GM19452 (cell line): ENCODE data around the gene AFTPH.
A peak's percentile ranks its signal among the peaks of the same experiment; 100 is the strongest.

Source experiments
- ATAC-seq: cut with Tn5 transposase; IDR thresholded peaks from one replicate; pipeline ENCODE4 v1.9.1; 2021; ENCODE audit not compliant: unreplicated experiment

Gene AFTPH

GRCh38 chr2:64540615-64541014 lies 16.5 kb downstream of the AFTPH start:
- no peak for ATAC-seq

- ATAC-seq, result no peak
These were observed 17.4 kb downstream of the AFTPH start for GRCh38 chr2:64541547-64541946.

- no peak for ATAC-seq
These were observed 18.2 kb downstream of the AFTPH start for GRCh38 chr2:64542071-64543007.

GRCh38 chr2:64543008-64543697 lies 19.0 kb downstream of the AFTPH start:
- no peak for ATAC-seq

- no peak for ATAC-seq
These were observed 24.6 kb downstream of the AFTPH start for GRCh38 chr2:64548761-64549160.

DNA sequence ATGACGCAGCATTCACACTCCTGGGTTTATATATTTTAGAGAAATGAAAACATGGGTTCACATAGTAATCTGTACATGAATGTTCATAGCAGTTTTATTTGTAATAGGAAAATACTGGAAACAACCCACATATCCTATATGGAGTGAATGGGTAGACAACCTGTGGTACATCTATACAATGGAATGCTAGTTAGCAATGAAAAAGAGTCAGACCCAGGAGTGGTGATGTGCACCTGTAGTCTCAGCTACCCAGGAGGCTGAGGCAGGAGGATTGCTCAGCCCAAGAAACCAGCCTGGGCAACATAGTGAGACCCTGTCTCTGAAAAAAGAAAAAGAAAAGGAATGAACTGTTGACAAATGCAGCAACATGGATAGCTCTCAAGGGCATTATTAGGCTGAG lies 25.9 kb downstream of the AFTPH start:
- ATAC-seq, result no peak

- no peak for ATAC-seq
These were observed 27.7 kb downstream of the AFTPH start for GRCh38 chr2:64551851-64552250.

DNA sequence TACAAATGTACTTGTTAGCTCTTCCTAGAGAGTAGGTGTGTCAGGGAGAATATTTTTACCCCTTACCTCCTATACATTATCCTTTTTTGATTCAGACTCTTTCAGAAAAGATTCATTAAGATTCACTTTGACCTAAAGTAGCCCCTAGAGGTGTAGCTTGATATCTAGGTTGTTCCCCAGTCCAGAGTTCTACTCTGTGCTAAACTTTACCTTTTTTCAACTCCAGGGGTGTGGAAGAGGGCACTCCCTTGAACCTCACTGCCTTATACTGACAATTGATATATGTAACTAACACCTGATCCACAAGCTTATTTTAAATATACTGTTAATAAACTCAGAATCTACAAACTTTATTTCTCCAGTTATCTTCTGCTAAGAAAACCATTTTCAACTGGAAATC lies 30.0 kb downstream of the AFTPH start:
- ATAC-seq, result no peak

DNA sequence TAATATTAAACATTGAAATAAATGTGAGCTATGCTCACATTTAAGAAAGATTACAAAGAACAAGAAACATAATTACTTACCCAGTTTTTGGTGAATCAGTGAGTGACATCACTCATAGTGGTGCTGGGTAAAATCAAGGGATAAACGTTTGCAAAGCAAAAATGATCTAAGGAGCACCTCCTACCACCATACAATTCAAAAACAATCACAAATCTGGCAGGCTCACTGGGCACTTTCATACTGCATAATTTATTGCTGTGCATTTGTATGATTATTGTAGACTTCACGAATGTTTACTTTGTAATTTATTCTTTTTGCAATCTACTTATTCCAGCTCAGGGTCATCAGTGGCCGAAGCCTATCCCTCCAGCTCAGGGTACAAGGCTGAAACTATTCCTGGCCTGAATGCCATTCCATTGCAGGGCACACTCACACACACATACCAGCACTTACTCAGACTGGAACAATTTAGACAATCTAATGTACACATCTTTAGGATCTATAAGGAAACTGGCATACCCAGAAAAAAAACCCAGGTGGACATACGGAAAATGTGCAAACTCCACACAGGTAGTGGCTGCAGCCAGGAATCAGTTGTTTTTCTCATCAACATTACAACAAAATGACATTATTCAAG lies 34.4 kb downstream of the AFTPH start:
- ATAC-seq, result no peak

GRCh38 chr2:64562148-64562784 lies 38.1 kb downstream of the AFTPH start:
- no peak for ATAC-seq

- ATAC-seq, result no peak
These were observed 39.4 kb downstream of the AFTPH start for GRCh38 chr2:64563436-64563938.

GRCh38 chr2:64565949-64566710 lies 42.0 kb downstream of the AFTPH start:
- ATAC-seq, result no peak

- ATAC-seq, result no peak
These were observed 43.3 kb downstream of the AFTPH start for GRCh38 chr2:64567473-64567872.

DNA sequence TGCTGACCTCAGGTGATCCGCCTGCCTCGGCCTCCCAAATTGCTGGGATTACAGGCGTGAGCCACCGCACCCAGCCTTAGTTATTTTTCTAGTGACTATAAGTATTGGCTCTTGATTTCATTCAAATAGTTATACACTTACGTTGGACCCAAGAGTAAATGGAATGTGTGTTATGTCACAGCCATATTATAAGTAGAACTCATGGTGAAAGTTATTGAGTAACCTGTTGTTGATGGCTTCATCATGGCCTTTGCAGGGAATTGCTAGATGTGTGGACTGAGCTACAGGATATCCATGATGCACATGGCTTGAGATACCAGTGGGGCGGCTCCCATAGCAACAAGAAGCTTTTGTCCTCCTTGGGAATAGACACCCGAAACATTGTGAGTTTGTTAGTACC lies 44.7 kb downstream of the AFTPH start:
- no peak for ATAC-seq

DNA sequence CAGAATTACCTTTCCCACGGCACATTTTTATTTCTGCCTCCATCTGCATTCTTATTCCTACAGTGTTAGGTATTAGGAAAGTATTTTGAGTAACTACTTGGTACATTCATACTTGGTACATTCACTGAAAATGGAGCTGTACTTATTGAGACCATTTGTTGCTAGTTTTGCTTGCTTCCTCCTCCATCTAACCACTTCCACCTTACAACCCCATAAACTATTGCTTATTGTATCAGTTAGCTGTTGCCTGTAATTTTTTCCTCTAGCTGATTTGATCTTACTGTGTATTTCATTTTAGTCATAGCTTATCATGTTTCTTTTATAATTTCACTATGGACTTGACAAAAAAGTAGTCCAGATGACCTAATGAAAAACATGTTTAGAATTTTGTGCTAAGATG lies 50.7 kb downstream of the AFTPH start:
- no peak for ATAC-seq

DNA sequence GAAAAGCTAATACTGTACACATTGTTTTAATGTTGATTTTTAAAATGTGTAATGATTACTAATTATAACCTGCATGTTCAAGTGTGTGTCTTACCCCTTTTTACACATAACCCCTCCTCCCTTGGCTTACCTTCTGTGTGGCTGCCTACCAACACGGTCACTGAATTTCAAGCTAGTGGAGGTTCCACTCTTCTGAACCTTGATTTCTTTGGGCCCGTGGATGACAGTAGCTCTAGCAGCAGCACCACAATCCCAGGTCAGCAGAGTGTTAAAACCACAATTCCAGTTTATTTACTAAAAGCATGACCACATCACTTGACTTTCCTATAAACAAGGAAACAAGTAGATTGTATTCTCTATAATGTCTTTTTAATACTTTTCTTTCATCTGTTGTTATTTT lies 56.9 kb downstream of the AFTPH start:
- ATAC-seq, result no peak

DNA sequence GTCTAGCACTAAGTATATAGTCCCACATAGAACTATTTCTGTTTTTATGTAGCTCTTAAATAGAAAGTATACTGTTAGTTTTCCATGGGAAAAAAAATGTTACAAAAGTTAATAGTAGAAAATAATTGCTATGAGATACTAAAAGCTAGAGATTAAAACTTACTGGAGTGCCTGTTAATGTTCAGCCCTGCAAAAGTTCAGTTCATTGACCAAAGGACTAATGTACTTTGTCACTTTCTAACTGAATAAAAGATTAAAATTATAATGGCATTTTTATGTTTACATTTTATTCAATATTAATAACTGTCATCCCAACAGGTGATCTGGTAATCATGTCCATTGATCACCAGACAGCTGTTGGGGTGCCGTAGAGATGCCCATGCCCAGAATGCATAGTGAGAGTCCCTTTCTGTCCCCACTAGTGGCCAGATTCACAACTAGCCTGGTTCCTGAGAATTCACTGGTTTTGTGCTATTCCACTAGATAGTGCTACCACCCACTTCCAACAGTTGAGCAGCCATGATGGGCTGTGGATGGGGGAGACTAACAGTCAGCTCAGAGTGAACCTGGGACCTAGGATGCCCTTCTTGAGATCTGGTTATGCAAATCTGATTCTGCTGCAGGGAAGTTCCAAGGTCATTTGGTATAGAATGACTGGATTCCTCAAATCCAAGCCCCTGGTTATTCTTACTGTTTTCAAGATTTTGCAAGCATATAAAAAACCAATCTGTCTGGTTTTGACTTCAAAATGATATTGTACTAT lies 57.8 kb downstream of the AFTPH start:
- ATAC-seq, result peak; percentile 26

- ATAC-seq, result peak; percentile 82
These were observed 58.7 kb downstream of the AFTPH start for GRCh38 chr2:64582774-64583340.

DNA sequence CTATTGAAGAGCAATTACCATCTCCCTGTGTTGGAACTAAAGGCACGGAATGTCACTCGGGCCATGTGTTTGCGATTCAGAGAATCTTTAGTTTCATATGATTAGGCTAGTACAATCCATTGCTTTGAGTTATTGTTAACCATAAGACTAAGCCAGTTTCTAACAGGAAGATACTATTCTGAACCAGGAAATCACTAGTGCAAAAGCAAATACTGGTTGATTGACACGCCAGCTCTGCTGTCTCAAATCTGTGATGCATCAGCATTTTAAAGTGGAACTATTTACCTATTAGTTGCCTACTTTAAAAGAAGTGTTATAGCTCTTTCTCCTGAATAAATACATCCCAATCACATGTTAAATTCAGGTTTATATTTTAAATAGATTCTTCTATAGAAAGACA lies 61.9 kb downstream of the AFTPH start:
- no peak for ATAC-seq
